Measurements from ENCODE around the gene CEP131. TPM values are rescaled to one million over a fixed set of nuclear protein-coding genes. Genes with fewer than 3 reads are reported as not detected.

Gene CEP131
- total RNA-seq, 1 donor from 2014 or later: 13.0 TPM

Other genes starting within 250 kb of the CEP131 start
- gene CHMP6, start 231.1 kb downstream of the CEP131 start, total RNA-seq: 10.2 TPM
- gene BAIAP2, start 187.8 kb downstream of the CEP131 start, total RNA-seq: 19.2 TPM
- gene PVALEF, start 57.5 kb downstream of the CEP131 start, total RNA-seq: not detected
- 8.2 TPM for gene AATK, start 56.7 kb downstream of the CEP131 start, total RNA-seq
- 7.3 TPM for gene TEPSIN, start 16.1 kb upstream of the CEP131 start, total RNA-seq
- gene NDUFAF8, start 16.4 kb upstream of the CEP131 start, total RNA-seq: 5.7 TPM
- 13.9 TPM for gene SLC38A10, start 72.3 kb upstream of the CEP131 start, total RNA-seq
- gene BAHCC1, start 172.5 kb upstream of the CEP131 start, total RNA-seq: 5.7 TPM

All from frontal cortex (tissue), 1 donor.